HL-60/S4 treated with phorbol 12-myristate 13-acetate at 8.2 ng/mL for 4 days and 3 days (cell line): ENCODE results near the gene DNAJC6.

Source experiments
- in situ Hi-C: fragments of 300-500 bp; cut with MboI; formaldehyde crosslinking; loops from 2 replicates; pipeline ENCODE4 v1.15.0; 2022; ENCODE audit warnings: low sequenced_read_pairs

Gene DNAJC6

DNA sequence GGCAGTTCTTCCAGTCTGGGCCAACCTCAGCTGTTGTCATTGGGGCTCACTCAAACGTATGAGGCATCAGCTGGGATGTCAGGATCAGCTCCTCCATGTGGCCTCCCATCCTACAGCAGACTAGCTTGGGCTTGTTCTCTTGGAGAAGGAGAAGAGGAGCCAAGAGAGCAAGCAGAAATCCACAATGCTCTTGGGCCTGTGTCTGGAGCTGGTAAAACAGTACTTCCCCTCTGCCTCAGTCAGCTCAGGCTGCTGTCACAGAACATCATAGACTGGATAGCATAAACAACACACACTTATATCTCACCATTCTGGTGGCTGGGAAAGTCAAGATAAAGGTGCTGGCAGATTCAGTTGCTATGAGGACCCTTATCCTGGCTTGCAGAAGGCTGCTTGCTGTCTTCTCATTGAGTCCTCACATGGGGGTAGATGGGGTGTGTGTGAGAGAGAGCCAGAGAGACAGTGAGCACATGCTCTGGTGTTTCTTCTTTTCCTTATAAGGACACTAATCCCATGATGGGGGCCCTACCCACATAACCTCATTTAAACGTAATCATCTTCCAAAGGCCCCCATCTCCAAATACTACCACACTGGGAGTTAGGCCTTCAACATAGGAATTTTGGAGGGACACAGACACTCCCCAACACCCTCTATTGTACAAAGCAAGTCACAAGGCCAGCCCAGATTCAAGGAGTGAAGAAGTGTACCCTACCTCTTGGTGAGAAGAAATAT lies 16.3 kb upstream of the DNAJC6 start:
- in situ Hi-C loops: no loop called here

DNA sequence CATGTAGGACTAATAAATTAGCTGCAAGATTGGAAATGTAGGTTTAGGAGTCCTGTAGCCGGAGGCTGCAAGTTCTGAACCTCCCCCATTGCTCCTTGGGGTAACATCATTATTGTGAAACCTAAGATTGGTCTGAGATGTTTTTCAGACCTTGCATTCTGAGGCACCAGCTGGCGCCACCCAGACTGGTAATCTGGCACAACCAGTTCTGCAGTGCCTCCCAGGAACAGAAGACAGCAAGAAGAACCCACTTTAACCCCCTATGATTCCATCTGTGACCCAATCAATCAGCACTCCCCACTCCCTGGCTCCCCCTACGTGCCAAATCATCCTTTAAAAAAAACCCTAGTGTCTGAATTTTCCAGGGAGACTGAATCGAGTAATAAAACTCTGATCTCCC lies 11.6 kb upstream of the DNAJC6 start:
- in situ Hi-C loops: no loop called here

DNA sequence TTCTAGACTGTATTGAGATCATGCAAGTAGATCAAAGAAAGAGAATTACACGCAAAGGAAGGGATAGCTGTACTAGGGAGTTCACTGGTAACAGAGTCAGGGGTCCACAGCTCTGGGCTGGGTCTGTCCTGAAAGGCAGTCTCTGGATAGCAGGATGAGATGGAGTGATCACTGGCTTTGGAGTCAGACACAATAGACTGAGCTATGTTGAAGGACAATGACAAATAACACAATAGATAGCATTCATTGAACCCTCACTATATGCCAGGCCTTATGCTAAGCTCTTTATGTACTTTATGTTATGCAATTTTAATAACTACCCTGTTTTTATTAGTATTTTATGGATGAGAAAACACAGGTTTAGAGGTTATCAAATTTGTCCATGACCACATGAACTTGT lies 10.0 kb upstream of the DNAJC6 start:
- in situ Hi-C loops: no loop called here

- in situ Hi-C loops: no loop called here
These were observed 501 bp upstream of the DNAJC6 start for GRCh38 chr1:65308781-65309303.

- in situ Hi-C loops: no loop called here
These were observed 790 bp downstream of the DNAJC6 start for GRCh38 chr1:65310078-65310587.

GRCh38 chr1:65311760-65312159 lies 2.4 kb downstream of the DNAJC6 start:
- in situ Hi-C loops: no loop called here

DNA sequence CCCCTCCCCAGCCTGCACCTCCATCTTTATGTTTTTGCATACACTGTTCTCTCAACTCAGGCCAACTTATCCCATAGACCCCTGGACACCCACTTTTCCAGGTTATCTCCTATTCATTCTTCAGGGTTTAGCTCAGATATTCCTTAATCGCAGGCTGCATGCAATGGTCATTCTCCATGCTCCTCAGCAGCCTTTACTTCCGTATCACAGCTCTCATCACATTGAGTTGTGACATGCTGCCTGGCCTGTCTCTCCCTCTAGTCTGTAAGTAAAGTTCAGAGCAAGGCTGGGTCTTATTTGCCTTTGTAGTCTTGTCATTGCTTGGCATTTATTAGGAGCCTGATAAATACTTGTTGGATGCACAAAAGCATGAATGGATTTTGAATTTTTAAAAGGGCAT lies 6.9 kb downstream of the DNAJC6 start:
- in situ Hi-C loops: no loop called here

- in situ Hi-C loops: no loop called here
These were observed 8.7 kb downstream of the DNAJC6 start for GRCh38 chr1:65317866-65318653.

GRCh38 chr1:65319141-65319540 lies 9.8 kb downstream of the DNAJC6 start:
- in situ Hi-C loops: no loop called here

DNA sequence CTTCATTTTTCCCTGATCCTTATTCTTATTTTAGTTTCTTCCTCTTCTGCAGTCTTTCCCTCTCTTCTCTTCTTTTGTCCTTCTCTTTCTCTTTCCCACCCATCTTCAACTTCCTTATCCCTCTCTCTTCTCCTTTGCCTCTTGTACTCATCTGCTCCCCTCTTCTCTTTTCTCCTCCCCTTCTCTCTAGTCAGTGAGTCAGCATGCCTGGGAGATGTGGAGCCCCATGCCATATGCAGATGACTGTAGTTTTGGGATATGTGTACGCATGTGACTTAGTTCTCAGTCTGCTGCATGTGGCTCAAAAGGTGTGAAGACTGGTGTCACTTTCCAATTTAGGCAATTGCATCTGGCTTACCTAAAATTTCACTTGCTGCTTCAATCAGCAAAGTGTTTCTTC lies 10.4 kb downstream of the DNAJC6 start:
- in situ Hi-C loops: no loop called here

- in situ Hi-C loops: no loop called here
These were observed 12.5 kb downstream of the DNAJC6 start for GRCh38 chr1:65321879-65322278.

DNA sequence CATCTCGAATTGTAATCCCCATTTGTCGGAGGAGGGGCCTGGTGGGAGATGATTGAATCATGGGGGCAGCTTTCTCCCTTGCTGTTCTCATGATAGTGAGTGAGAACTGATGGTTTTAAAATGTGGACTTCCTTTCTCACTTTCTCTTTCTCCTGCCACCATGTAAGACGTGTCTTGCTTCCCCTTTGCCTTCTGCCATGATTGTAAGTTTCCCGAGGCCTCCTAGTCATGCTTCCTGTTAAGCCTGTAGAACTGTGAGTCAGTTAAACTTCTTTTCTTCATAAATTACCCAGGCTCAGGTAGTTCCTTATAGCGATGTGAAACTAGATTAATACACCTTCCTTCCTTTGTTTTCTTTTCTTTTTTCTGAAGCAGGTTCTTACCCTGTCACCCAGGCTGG lies 13.9 kb downstream of the DNAJC6 start:
- in situ Hi-C loops: no loop called here

- in situ Hi-C loops: no loop called here
These were observed 20.7 kb downstream of the DNAJC6 start for GRCh38 chr1:65330021-65330420.

DNA sequence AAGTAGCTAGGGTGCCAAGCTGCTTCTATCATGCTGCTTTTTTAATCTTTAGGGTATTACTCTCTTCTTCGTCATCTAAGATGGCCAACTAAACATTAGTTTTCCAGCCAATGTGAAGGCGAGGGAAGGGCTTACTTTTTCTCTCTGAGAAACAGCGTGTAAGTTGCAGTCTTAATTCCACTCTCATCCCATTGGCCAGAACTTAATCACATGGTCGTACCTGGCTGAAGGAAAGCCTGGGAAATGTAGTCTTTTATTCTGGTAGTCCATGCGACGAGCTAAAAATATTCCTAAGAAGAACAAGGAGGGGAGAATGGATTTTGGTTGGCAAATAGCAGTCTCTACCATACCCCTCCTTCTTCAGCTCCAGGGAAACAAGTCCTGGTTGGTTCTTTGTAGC lies 21.5 kb downstream of the DNAJC6 start:
- in situ Hi-C loops: no loop called here

GRCh38 chr1:65332821-65333220 lies 23.5 kb downstream of the DNAJC6 start:
- in situ Hi-C loops: no loop called here

DNA sequence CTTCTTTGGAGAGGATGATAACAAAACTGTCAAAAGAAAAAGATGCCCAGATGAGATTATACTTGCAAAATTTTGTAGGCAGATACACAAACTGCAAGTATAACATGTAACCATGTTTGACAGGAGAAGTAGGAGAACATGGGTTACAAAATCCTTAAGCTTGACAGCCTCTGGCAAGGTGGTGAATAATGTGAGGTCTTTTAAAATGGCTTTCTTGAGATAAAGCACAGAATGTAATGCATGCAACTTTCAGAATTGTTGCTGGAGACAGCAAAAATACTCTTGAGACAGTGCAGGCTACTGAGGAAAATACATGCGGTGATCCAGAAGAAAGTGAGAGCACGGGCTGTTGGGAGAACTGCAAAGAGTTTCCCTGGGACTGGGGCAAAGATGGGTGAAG lies 24.7 kb downstream of the DNAJC6 start:
- in situ Hi-C loops: no loop called here

- in situ Hi-C loops: no loop called here
These were observed 30.6 kb downstream of the DNAJC6 start for GRCh38 chr1:65339866-65340468.

GRCh38 chr1:65341381-65341780 lies 32.0 kb downstream of the DNAJC6 start:
- in situ Hi-C loops: no loop called here

- in situ Hi-C loops: no loop called here
These were observed 33.9 kb downstream of the DNAJC6 start for GRCh38 chr1:65343286-65343685.

DNA sequence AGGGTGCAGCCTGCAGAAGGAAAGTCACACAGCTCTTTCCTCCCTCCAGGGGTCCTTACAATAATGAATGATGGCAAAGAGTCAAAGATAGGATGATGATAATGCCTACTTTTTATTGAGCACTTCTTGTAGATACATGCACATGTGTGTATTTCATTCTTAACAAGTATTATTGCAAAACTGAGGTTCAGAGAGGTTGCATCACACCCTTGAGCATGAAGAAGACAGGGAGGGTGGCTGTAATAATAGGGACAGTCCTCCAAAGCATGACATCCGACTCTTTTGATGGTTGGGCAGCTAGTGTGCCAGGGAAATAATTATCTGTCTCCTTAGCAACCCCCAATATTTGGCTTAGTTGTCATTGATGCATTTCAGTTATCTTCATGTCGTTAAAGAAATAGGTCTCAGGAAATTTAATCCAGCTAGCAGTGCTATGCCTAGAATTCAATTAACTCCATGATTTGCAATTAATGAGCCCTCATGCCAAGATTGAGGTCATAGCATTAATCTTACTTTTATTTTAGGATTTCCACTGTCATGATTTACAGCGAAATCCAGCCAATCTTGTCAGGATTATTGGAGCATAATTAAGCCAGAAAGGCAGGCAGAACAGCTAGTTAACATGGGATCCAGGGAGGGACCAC lies 35.0 kb downstream of the DNAJC6 start:
- in situ Hi-C loops: no loop called here

GRCh38 chr1:65346190-65346589 lies 36.8 kb downstream of the DNAJC6 start:
- in situ Hi-C loops: no loop called here
